HepG2 (cell line): Measurements from ENCODE around the gene CA12. TPM values are rescaled to one million over a fixed set of nuclear protein-coding genes. Genes with fewer than 3 reads are reported as not detected.

ENCODE experiments used
- ATAC-seq: fragments of 200-7000 bp; cut with Tn5 transposase; 3 replicates; pipeline ENCODE4 v1.9.1; 2020; ENCODE audit warnings: mild to moderate bottlenecking, moderate library complexity
- BruUV-seq: library from RNA; stranded (reverse); fragments of 400-500 nt; replicated peaks from 2 replicates; lab custom pipeline; 2021; lab: Mats Ljungman, UMichigan
- CTCF ChIA-PET: fragments of 300-600 bp; formaldehyde crosslinking; extraction: SDS; loops from one replicate; lab custom pipeline; 2021; ENCODE audit warnings: low total read pairs, inconsistent platforms, low intra/inter-chr PET ratio; lab: Yijun Ruan, JAX
- POLR2A ChIA-PET: fragments of 350-600 bp; sonication (Branson Sonifier 250); formaldehyde crosslinking; loops from one replicate; lab custom pipeline; 2020; ENCODE audit warnings: antibody characterized with exemption, inconsistent platforms; lab: Yijun Ruan, JAX
- DNase-seq: peaks from one replicate; pipeline ENCODE4 v3.0.0-alpha.2; 2015; ENCODE audit warnings: low spot score
- FAIRE-seq: peaks from 3 replicates; lab custom pipeline; 2011; peaks lifted over from hg19 to GRCh38; lab: Jason Lieb, UNC
- H2AFZ ChIP-seq: one replicate; pipeline ENCODE4 v1.6.1; 2011; ENCODE audit warnings: low read length, inconsistent platforms
- H3K27ac ChIP-seq: fragments of 300-600 bp; 3 replicates; pipeline ENCODE4 v1.8.0; 2011; ENCODE audit warnings: mixed run types, mild to moderate bottlenecking, mixed read lengths, low read length, inconsistent platforms; ENCODE audit not compliant: insufficient read depth; ENCODE audit errors: extremely low read length
- H3K27me3 ChIP-seq, 2 experiments: fragments of 200-600 bp in 1 of 2; 2 replicates in 1 of 2; 3 replicates in 1 of 2; pipeline versions ENCODE4 v1.6.0 to v1.8.0; 2011; ENCODE audit warnings: low read length in 2 of 2, mild to moderate bottlenecking in 2 of 2, moderate library complexity in 2 of 2, inconsistent platforms in 1 of 2; ENCODE audit not compliant: insufficient read depth in 2 of 2, control insufficient read depth in 1 of 2
- H3K36me3 ChIP-seq, 2 experiments: fragments of 200-600 bp in 1 of 2; replicated peaks in 1 of 2; 2 replicates in 1 of 2; 3 replicates in 1 of 2; pipeline versions ENCODE4 v1.5.1 to v1.8.0; 2011; ENCODE audit warnings: low read length in 2 of 2, inconsistent platforms in 1 of 2; ENCODE audit not compliant: insufficient read depth in 2 of 2, control insufficient read depth in 1 of 2
- H3K4me1 ChIP-seq: 2 replicates; pipeline ENCODE4 v1.5.1; 2012; ENCODE audit warnings: low read length, inconsistent platforms; ENCODE audit not compliant: insufficient read depth
- H3K4me2 ChIP-seq: 2 replicates; pipeline ENCODE4 v1.6.0; 2011; ENCODE audit warnings: low read depth, low read length, inconsistent platforms
- H3K4me3 ChIP-seq, 3 experiments: fragments of 200-600 bp in 1 of 3; sonication (generic), shearing (Covaris generic) in 1 of 3; replicated peaks in 1 of 3; 2 replicates each; pipeline ENCODE4 v1.5.1; 2011 to 2016; ENCODE audit warnings: low read length in 3 of 3, inconsistent platforms in 2 of 3, low read depth in 2 of 3, mild to moderate bottlenecking in 2 of 3, control low read depth in 1 of 3, mixed read lengths in 1 of 3; ENCODE audit not compliant: insufficient read depth in 1 of 3
- H3K79me2 ChIP-seq: one replicate; pipeline ENCODE4 v1.6.1; 2011; ENCODE audit warnings: low read length, inconsistent platforms; ENCODE audit not compliant: insufficient read depth
- H3K9ac ChIP-seq: 2 replicates; pipeline ENCODE4 v1.6.0; 2011; ENCODE audit warnings: mild to moderate bottlenecking, low read depth, low read length, inconsistent platforms; ENCODE audit not compliant: insufficient read depth
- H3K9me3 ChIP-seq: 2 replicates; pipeline ENCODE4 v1.5.1; 2012; ENCODE audit warnings: mild to moderate bottlenecking, low read length
- H4K20me1 ChIP-seq: 2 replicates; pipeline ENCODE4 v1.6.0; 2011; ENCODE audit warnings: inconsistent platforms, mild to moderate bottlenecking, low read length, moderate library complexity; ENCODE audit not compliant: insufficient read depth
- CCAR2 ChIP-seq: fragments of 200-400 bp; formaldehyde crosslinking; optimal IDR thresholded peaks from 2 replicates; pipeline ENCODE3; 2018; ENCODE audit warnings: low read depth, mild to moderate bottlenecking, low read length, moderate library complexity
- FLYWCH1 ChIP-seq: sonication (generic); formaldehyde crosslinking; IDR thresholded peaks from 2 replicates; pipeline ENCODE4 v1.8.1; 2023; ENCODE audit warnings: mild to moderate bottlenecking, missing genetic modification reagents
- HHEX ChIP-seq: IDR thresholded peaks from 2 replicates; pipeline ENCODE4 v1.6.1; 2016; ENCODE audit warnings: control low read depth
- JUND ChIP-seq: sonication (generic); formaldehyde crosslinking; IDR thresholded peaks from 2 replicates; pipeline ENCODE4 v1.8.0; 2022; ENCODE audit warnings: mild to moderate bottlenecking, missing genetic modification reagents
- MXD4 ChIP-seq: IDR thresholded peaks from 2 replicates; pipeline ENCODE4 v1.6.1; 2016; ENCODE audit warnings: mild to moderate bottlenecking, missing biosample characterization, missing genetic modification reagents
- NCOR1 ChIP-seq: fragments of 200-600 bp; sonication (generic); IDR thresholded peaks from 2 replicates; pipeline ENCODE4 v1.7.0; 2017; ENCODE audit warnings: antibody characterized with exemption, low read length, borderline replicate concordance
- NFRKB ChIP-seq: fragments of 450-650 bp; IDR thresholded peaks from 2 replicates; pipeline ENCODE4 v1.6.1; 2017
- TERF1 ChIP-seq: sonication (generic); formaldehyde crosslinking; IDR thresholded peaks from 2 replicates; pipeline ENCODE4 v1.8.0; 2022; ENCODE audit warnings: mild to moderate bottlenecking, missing genetic modification reagents, moderate library complexity
- THAP11 ChIP-seq: IDR thresholded peaks from 2 replicates; pipeline ENCODE4 v1.6.1; 2016; ENCODE audit warnings: missing biosample characterization, missing genetic modification reagents
- THRA ChIP-seq: sonication (generic); formaldehyde crosslinking; IDR thresholded peaks from 2 replicates; pipeline ENCODE4 v1.4.0; 2020; ENCODE audit warnings: missing genetic modification reagents, borderline replicate concordance
- ZNF160 ChIP-seq: sonication (generic); formaldehyde crosslinking; IDR thresholded peaks from 2 replicates; pipeline ENCODE4 v1.8.0; 2022; ENCODE audit warnings: mild to moderate bottlenecking, inconsistent platforms, missing genetic modification reagents
- ZNF180 ChIP-seq: sonication (generic); formaldehyde crosslinking; IDR thresholded peaks from 2 replicates; pipeline ENCODE4 v1.4.0; 2020; ENCODE audit warnings: low read depth, missing genetic modification reagents, borderline replicate concordance
- ZNF282 ChIP-seq: fragments of 450-650 bp; IDR thresholded peaks from 2 replicates; pipeline ENCODE4 v1.6.1; 2018; ENCODE audit not compliant: partially characterized antibody
- ZNF788 ChIP-seq: sonication (generic); formaldehyde crosslinking; IDR thresholded peaks from 2 replicates; pipeline ENCODE4 v1.5.0; 2020; ENCODE audit warnings: mild to moderate bottlenecking, missing genetic modification reagents, borderline replicate concordance
- WGBS: methylation state at CpG from one replicate; pipeline ENCODE4 v1.1.6; 2017; ENCODE audit warnings: low lambda C conversion rate; 5-methylcytosine and 5-hydroxymethylcytosine counted together
- in situ Hi-C: cut with HindIII; loops from 2 replicates; pipeline ENCODE4 v1.10.0; 2017; ENCODE audit warnings: low pct_unique_long_range_greater_than_20kb; ENCODE audit not compliant: extremely low pct_ligation_motif_present
- intact Hi-C: fragments of 100-400 bp; cut with micrococcal nuclease; formaldehyde crosslinking; loops from one replicate; pipeline ENCODE4 v1.10.0; 2022; ENCODE audit not compliant: unreplicated experiment
- polyA plus RNA-seq, 8 experiments: library from polyadenylated mRNA; depleted of rRNA in 3 of 8; stranded (reverse) in 7 of 8; unstranded in 1 of 8; fragments of >200 nt; fragmentation: Illumina TruSeq in 4 of 8; extraction: Trizol in 4 of 8; gene quantifications; 2 replicates each; pipeline versions ENCODE4 v1.2.1 to v1.2.3, GENCODE V29; 2011 to 2016; ENCODE audit warnings: low read depth in 4 of 8, missing spikeins in 1 of 8, mixed read lengths in 1 of 8; ENCODE audit not compliant: insufficient read depth in 1 of 8
- total RNA-seq, 5 experiments: library from RNA; depleted of rRNA; stranded (reverse); fragments of >200 nt; fragmentation: Illumina TruSeq; extraction: Trizol; gene quantifications; 2 replicates each; pipeline ENCODE4 v1.2.3, GENCODE V29; 2016; ENCODE audit warnings: low read depth in 1 of 5
- TF ChIP-seq, protein P1 (sequence below): sonication (generic); formaldehyde crosslinking; IDR thresholded peaks from 2 replicates; pipeline ENCODE4 v1.5.0; 2020; ENCODE audit warnings: mild to moderate bottlenecking, low read depth, missing genetic modification reagents, borderline replicate concordance

The CA12 gene
- total and polyA plus RNA-seq, 2 of the 13 experiments (the other 11 are each of a cell fraction or from before 2014, with no cell fraction given), result 0.07 to 0.20 TPM

DNA sequence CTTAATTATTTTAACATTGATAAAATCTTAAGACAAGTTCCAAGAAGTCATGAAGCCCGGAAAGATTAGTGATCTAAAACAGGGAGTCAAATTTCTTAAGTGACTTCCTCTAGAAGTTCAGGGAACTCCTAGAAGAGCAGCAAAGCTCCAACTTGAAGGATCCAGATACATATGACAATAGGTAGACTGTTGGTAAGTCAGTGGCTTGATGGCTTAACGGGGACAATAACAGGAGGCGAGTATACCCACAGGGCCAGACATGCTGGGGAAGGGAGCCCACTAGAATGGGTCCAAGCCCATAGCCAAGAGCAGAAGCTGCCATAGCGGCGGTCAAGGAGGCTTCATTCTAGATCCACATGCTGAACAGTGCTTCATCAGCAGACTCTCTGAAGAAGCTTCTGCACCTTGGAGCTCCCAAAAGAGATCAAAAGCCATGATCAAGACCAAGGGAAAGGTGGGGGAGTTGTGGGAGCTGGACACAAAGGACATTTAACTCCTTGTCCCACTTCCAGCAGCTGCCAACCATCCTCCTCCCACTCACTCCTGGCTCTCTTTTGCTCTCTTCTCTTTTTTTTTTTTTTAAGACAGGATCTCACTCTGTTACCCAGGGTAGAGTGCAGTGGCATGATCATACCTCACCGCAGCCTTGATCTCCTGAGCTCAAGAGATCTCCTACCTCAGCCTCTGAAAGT is 10.2 kb upstream of the CA12 start (continued):
- no peak for TF ChIP-seq THAP11
- TF ChIP-seq ZNF282, result no peak
- TF ChIP-seq, protein P1, sequence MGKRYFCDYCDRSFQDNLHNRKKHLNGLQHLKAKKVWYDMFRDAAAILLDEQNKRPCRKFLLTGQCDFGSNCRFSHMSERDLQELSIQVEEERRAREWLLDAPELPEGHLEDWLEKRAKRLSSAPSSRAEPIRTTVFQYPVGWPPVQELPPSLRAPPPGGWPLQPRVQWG (CRISPR knock-in tag), result no peak
- TF ChIP-seq ZNF160, result no peak
- no peak for TF ChIP-seq ZNF788 (CRISPR knock-in tag)

DNA sequence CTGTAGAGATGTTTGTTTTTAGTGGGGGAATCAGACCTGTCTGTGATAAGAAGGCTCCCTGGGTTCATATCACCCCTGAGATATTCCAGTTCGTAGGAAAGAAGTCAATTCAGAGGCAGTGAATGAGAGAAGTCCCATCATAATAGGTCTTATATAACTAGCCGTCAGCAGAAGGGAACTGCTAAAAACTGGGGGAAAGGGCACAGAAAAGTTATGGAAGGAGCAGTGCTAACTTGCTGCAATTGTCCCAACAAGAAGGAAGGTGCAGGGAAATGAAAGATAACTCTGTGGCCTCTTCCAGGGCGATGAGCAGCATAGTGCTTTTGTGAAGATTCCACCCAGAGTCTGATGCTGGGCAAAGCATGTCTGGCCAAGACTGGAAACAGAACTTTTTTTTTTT is 9.0 kb upstream of the CA12 start:
- CTCF ChIA-PET, result no interaction called here

More for the DNA sequence above, 9.0 kb upstream of the CA12 start:
- in situ Hi-C loops (no loop called here), intact Hi-C loops (no loop called here)
- H3K4me2 ChIP-seq, result no peak overlapping the region
- no peaks in the 10 kb centered on the region for H3K9me3 ChIP-seq
- WGBS, result 22% methylated on average over 3 of the region's 3 CpGs
- no TSS peak for BruUV-seq
- no peaks in the 10 kb centered on the region for H3K79me2 ChIP-seq
- TF ChIP-seq ZNF180 (CRISPR knock-in tag), result no peak
- no peak for TF ChIP-seq TERF1 (CRISPR knock-in tag)
- no peak for TF ChIP-seq THRA (CRISPR knock-in tag)
- no peak for TF ChIP-seq MXD4 (CRISPR knock-in tag)
- no peak for TF ChIP-seq JUND (CRISPR knock-in tag)
- no peak for TF ChIP-seq CCAR2
- no peak for TF ChIP-seq FLYWCH1 (CRISPR knock-in tag)
- no peak for TF ChIP-seq NCOR1
- TF ChIP-seq NFRKB, result no peak
- no peak for TF ChIP-seq HHEX (CRISPR knock-in tag)
- TF ChIP-seq, all 625 proteins: peak for 0
- no peak overlapping the region for H2AFZ ChIP-seq
- H3K4me1 ChIP-seq, result peaks cover 26% of the 10 kb centered on the region
- H4K20me1 ChIP-seq, result no peaks in the 10 kb centered on the region
- ATAC-seq (no peak), DNase-seq (no peak), FAIRE-seq (no peak)
- peaks cover 0 to 38% of the 10 kb centered on the region in 2 experiments; a peak in 1 of 5 replicates for H3K27me3 ChIP-seq
- no peak overlapping the region for H3K27ac ChIP-seq
- no peak overlapping the region for H3K9ac ChIP-seq
- no peaks in the 10 kb centered on the region for H3K36me3 ChIP-seq
- POLR2A ChIA-PET, result no interaction called here
- no peak overlapping the region for H3K4me3 ChIP-seq
